Measurements from ENCODE around the gene ABCG1.

- TF ChIP-seq POLR2AphosphoS5 (IDR thresholded peaks at IDR 0.05): no peak
- TF ChIP-seq CTCF (IDR thresholded peaks at IDR 0.05): no peak
- no peak for TF ChIP-seq EP300 (IDR thresholded peaks at IDR 0.05)
- no peak for TF ChIP-seq POLR2A (IDR thresholded peaks at IDR 0.05)
Measured at GRCh38 chr21:42344631-42345030, 125.7 kb downstream of the ABCG1 start.

Measured in suprapubic skin (tissue), 4 donors.